ENCODE results near the gene SDR9C7. TPM values are rescaled to one million over a fixed set of nuclear protein-coding genes. Genes with fewer than 3 reads are reported as not detected.
"Not testable (repeated sequence)": the region's sequence is repeated elsewhere in the genome, so short reads cannot be mapped to it uniquely, and the experiment has no call there.

The SDR9C7 gene
- total and polyA plus RNA-seq, 2 experiments from 2014 or later = not detected

GRCh38 chr12:56980268-56980667, 46.1 kb upstream of the SDR9C7 start:
- WGBS (ENCODE audit: low lambda C conversion rate, missing lambda C conversion rate) = 95% methylated on average over 6 of the region's 6 CpGs
- no peak for TF ChIP-seq CTCF (IDR thresholded peaks at IDR 0.05; ENCODE audit: poor library complexity)
- no peak for TF ChIP-seq EZH2phosphoT487 (IDR thresholded peaks at IDR 0.05; ENCODE audit: low read depth, severe bottlenecking, unreplicated experiment)
- TF ChIP-seq EZH2 (IDR thresholded peaks at IDR 0.05; ENCODE audit: borderline replicate concordance) = no peak
- H2AFZ ChIP-seq = no peak overlapping the region

GRCh38 chr12:56979628-56980027, 45.4 kb upstream of the SDR9C7 start:
- H3K79me2 ChIP-seq = no peaks in the 10 kb centered on the region
- no peak overlapping the region for H3K27ac ChIP-seq
- 100% methylated on average over 3 of the region's 3 CpGs for WGBS (ENCODE audit: low lambda C conversion rate, missing lambda C conversion rate)
- no peaks in the 10 kb centered on the region for H3K27me3 ChIP-seq
- no peaks in the 10 kb centered on the region for H3K9me2 ChIP-seq (replicated peaks; ENCODE audit: insufficient read depth)
- no peak for DNase-seq (ENCODE audit: low spot score)
- no peaks in the 10 kb centered on the region for H3K9me3 ChIP-seq (ENCODE audit: low read depth)
- no peak for TF ChIP-seq EZH2 (IDR thresholded peaks at IDR 0.05; ENCODE audit: borderline replicate concordance)
- TF ChIP-seq CTCF (IDR thresholded peaks at IDR 0.05; ENCODE audit: poor library complexity) = no peak
- no peak for TF ChIP-seq EZH2phosphoT487 (IDR thresholded peaks at IDR 0.05; ENCODE audit: low read depth, severe bottlenecking, unreplicated experiment)
- H2AFZ ChIP-seq = no peak overlapping the region
- H4K20me1 ChIP-seq (ENCODE audit: insufficient read depth, poor library complexity, severe bottlenecking) = no peaks in the 10 kb centered on the region
- H3K36me3 ChIP-seq (replicated peaks; ENCODE audit: insufficient read depth, low read depth) = no peaks in the 10 kb centered on the region
- H3K4me1 ChIP-seq (ENCODE audit: insufficient read depth) = no peaks in the 10 kb centered on the region
- H3K4me2 ChIP-seq = no peak overlapping the region
- no peak overlapping the region for H3K4me3 ChIP-seq

More at GRCh38 chr12:56980268-56980667, 46.1 kb upstream of the SDR9C7 start:
- H3K4me1 ChIP-seq (ENCODE audit: insufficient read depth) = no peaks in the 10 kb centered on the region
- H4K20me1 ChIP-seq (ENCODE audit: insufficient read depth, poor library complexity, severe bottlenecking) = no peaks in the 10 kb centered on the region
- H3K4me3 ChIP-seq = no peak overlapping the region
- H3K27ac ChIP-seq = no peak overlapping the region
- H3K9me2 ChIP-seq (replicated peaks; ENCODE audit: insufficient read depth) = no peaks in the 10 kb centered on the region
- H3K79me2 ChIP-seq = no peaks in the 10 kb centered on the region
- H3K36me3 ChIP-seq (replicated peaks; ENCODE audit: insufficient read depth, low read depth) = no peaks in the 10 kb centered on the region
- no peak for DNase-seq (ENCODE audit: low spot score)
- H3K4me2 ChIP-seq = no peak overlapping the region
- no peaks in the 10 kb centered on the region for H3K27me3 ChIP-seq
- H3K9me3 ChIP-seq (ENCODE audit: low read depth) = no peaks in the 10 kb centered on the region

- 87% methylated on average over 3 of the region's 3 CpGs for WGBS (ENCODE audit: low lambda C conversion rate, missing lambda C conversion rate)
- Histone ChIP-seq H3K79me2 (no peaks in the 10 kb centered on the region), H3K27me3 (no peaks in the 10 kb centered on the region), H3K9me3 (ENCODE audit: low read depth) (no peaks in the 10 kb centered on the region), H2AFZ (no peak overlapping the region), H3K27ac (no peak overlapping the region), H3K4me3 (no peak overlapping the region), H3K4me2 (no peak overlapping the region), H3K36me3 (replicated peaks; ENCODE audit: insufficient read depth, low read depth) (no peaks in the 10 kb centered on the region), H3K9me2 (replicated peaks; ENCODE audit: insufficient read depth) (no peaks in the 10 kb centered on the region), H3K4me1 (ENCODE audit: insufficient read depth) (no peaks in the 10 kb centered on the region), H4K20me1 (ENCODE audit: insufficient read depth, poor library complexity, severe bottlenecking) (no peaks in the 10 kb centered on the region)
- TF ChIP-seq EZH2phosphoT487 (IDR thresholded peaks at IDR 0.05; ENCODE audit: low read depth, severe bottlenecking, unreplicated experiment) (no peak), EZH2 (IDR thresholded peaks at IDR 0.05; ENCODE audit: borderline replicate concordance) (no peak), CTCF (IDR thresholded peaks at IDR 0.05; ENCODE audit: poor library complexity) (no peak)
- DNase-seq (ENCODE audit: low spot score) = no peak
Observed at GRCh38 chr12:56978397-56979138, 44.4 kb upstream of the SDR9C7 start.

GRCh38 chr12:56977361-56977760, 43.2 kb upstream of the SDR9C7 start:
- H3K4me1 ChIP-seq (ENCODE audit: insufficient read depth); H3K79me2 ChIP-seq; DNase-seq (ENCODE audit: low spot score); H3K4me3 ChIP-seq; H3K4me2 ChIP-seq; H3K27me3 ChIP-seq; H3K27ac ChIP-seq; H3K9me3 ChIP-seq (ENCODE audit: low read depth); H3K36me3 ChIP-seq (replicated peaks; ENCODE audit: insufficient read depth, low read depth); H3K9me2 ChIP-seq (replicated peaks; ENCODE audit: insufficient read depth); H4K20me1 ChIP-seq (ENCODE audit: insufficient read depth, poor library complexity, severe bottlenecking); H2AFZ ChIP-seq: not testable (repeated sequence)
- 84% methylated on average over 3 of the region's 4 CpGs for WGBS (ENCODE audit: low lambda C conversion rate, missing lambda C conversion rate)

- not testable (repeated sequence) for H3K36me3 ChIP-seq (replicated peaks; ENCODE audit: insufficient read depth, low read depth); H3K27ac ChIP-seq; H3K9me3 ChIP-seq (ENCODE audit: low read depth); H3K27me3 ChIP-seq; DNase-seq (ENCODE audit: low spot score); H3K4me3 ChIP-seq; H3K9me2 ChIP-seq (replicated peaks; ENCODE audit: insufficient read depth); H3K4me1 ChIP-seq (ENCODE audit: insufficient read depth); H2AFZ ChIP-seq; H4K20me1 ChIP-seq (ENCODE audit: insufficient read depth, poor library complexity, severe bottlenecking); H3K79me2 ChIP-seq; H3K4me2 ChIP-seq
- 89% methylated on average over 3 of the region's 3 CpGs for WGBS (ENCODE audit: low lambda C conversion rate, missing lambda C conversion rate)
Observed at GRCh38 chr12:56974224-56974623, 40.0 kb upstream of the SDR9C7 start.

GRCh38 chr12:56968910-56969309, 34.7 kb upstream of the SDR9C7 start:
- H3K79me2 ChIP-seq; H3K9me3 ChIP-seq (ENCODE audit: low read depth); H3K4me1 ChIP-seq (ENCODE audit: insufficient read depth); H3K4me2 ChIP-seq; H4K20me1 ChIP-seq (ENCODE audit: insufficient read depth, poor library complexity, severe bottlenecking); H2AFZ ChIP-seq; DNase-seq (ENCODE audit: low spot score); H3K4me3 ChIP-seq; H3K9me2 ChIP-seq (replicated peaks; ENCODE audit: insufficient read depth); H3K27ac ChIP-seq; H3K27me3 ChIP-seq; H3K36me3 ChIP-seq (replicated peaks; ENCODE audit: insufficient read depth, low read depth): not testable (repeated sequence)
- WGBS (ENCODE audit: low lambda C conversion rate, missing lambda C conversion rate) = 68% methylated on average over 6 of the region's 6 CpGs

Data from hepatocyte (in vitro differentiated cells).